ENCODE results near the gene PSEN2.

PSEN2 gene

GRCh38 chr1:226945106-226945857 is 74.9 kb downstream of the PSEN2 start:
- H3K36me3 ChIP-seq (ENCODE audit: insufficient read depth, low read length): no peaks in the 10 kb centered on the region

More at GRCh38 chr1:226945106-226945857, 74.9 kb downstream of the PSEN2 start:
- Histone ChIP-seq H3K27me3 (ENCODE audit: control insufficient read depth, insufficient read depth, low read length) (no peaks in the 10 kb centered on the region), H3K4me1 (ENCODE audit: control insufficient read depth, insufficient read depth, low read length) (peaks cover 7% of the 10 kb centered on the region), H3K9ac (ENCODE audit: low read depth, low read length) (no peak overlapping the region), H3K4me2 (ENCODE audit: low read length) (no peak overlapping the region), H3K9me3 (replicated peaks; ENCODE audit: low read length) (no peaks in the 10 kb centered on the region), H3K4me3 (ENCODE audit: low read length) (no peak overlapping the region)

Measured in skeletal muscle satellite cell (primary cell).